Panc1 (cell line): ENCODE measurements around the gene ADGRG3. TPM values are rescaled to one million over a fixed set of nuclear protein-coding genes. Genes with fewer than 3 reads are reported as not detected.

Source experiments
- ATAC-seq: fragments of 200-7000 bp; cut with Tn5 transposase; 2 replicates; pipeline ENCODE4 v1.9.1; 2020; ENCODE audit warnings: mild to moderate bottlenecking, moderate library complexity
- BruUV-seq: library from RNA; stranded (reverse); fragments of 400-500 nt; replicated peaks from 2 replicates; lab custom pipeline; 2021; lab: Mats Ljungman, UMichigan
- CTCF ChIA-PET: fragments of 300-600 bp; sonication (Branson Sonifier 250); formaldehyde crosslinking; loops from one replicate; lab custom pipeline; 2022; ENCODE audit warnings: antibody characterized with exemption; lab: Charles Lee
- POLR2A ChIA-PET: fragments of 300-600 bp; sonication (Branson Sonifier 250); formaldehyde crosslinking; loops from one replicate; lab custom pipeline; 2022; ENCODE audit warnings: antibody characterized with exemption; lab: Charles Lee
- DNase-seq: peaks from one replicate; pipeline ENCODE4 v3.0.0-alpha.2; 2010; ENCODE audit warnings: low read depth, low spot score
- H3K27ac ChIP-seq: 2 replicates; pipeline ENCODE4 v1.5.1; 2011; ENCODE audit warnings: mild to moderate bottlenecking, low read length, inconsistent platforms
- H3K27me3 ChIP-seq: fragments of 200-500 bp; sonication (Bioruptor generic); 2 replicates; pipeline ENCODE4 v1.6.0; 2014; ENCODE audit warnings: low read length, inconsistent platforms; ENCODE audit not compliant: control insufficient read depth, insufficient read depth
- H3K36me3 ChIP-seq: fragments of 200-500 bp; sonication (Bioruptor generic); 2 replicates; pipeline ENCODE4 v1.5.1; 2014; ENCODE audit warnings: inconsistent platforms, mild to moderate bottlenecking, low read length, moderate library complexity; ENCODE audit not compliant: control insufficient read depth, insufficient read depth
- H3K4me1 ChIP-seq: 2 replicates; pipeline ENCODE4 v1.5.1; 2011; ENCODE audit warnings: inconsistent platforms, mild to moderate bottlenecking, low read length, moderate library complexity; ENCODE audit not compliant: control insufficient read depth, insufficient read depth
- H3K4me3 ChIP-seq, 2 experiments: 2 replicates each; pipeline ENCODE4 v1.5.1; 2011 to 2012; ENCODE audit warnings: low read depth in 2 of 2, low read length in 2 of 2, mild to moderate bottlenecking in 2 of 2, inconsistent platforms in 1 of 2, moderate library complexity in 1 of 2
- H3K9me3 ChIP-seq: fragments of 200-500 bp; sonication (Bioruptor generic); 2 replicates; pipeline ENCODE4 v1.5.1; 2014; ENCODE audit warnings: low read depth, mild to moderate bottlenecking, inconsistent platforms, low read length, moderate library complexity; ENCODE audit not compliant: control insufficient read depth, insufficient read depth
- POLR2AphosphoS5 ChIP-seq: IDR thresholded peaks from 2 replicates; pipeline ENCODE4 v1.6.1; 2012; ENCODE audit warnings: mild to moderate bottlenecking, low read depth, low read length, moderate library complexity
- SIN3A ChIP-seq: IDR thresholded peaks from 2 replicates; pipeline ENCODE4 v1.6.1; 2012; ENCODE audit warnings: low read depth, mild to moderate bottlenecking, low read length, moderate library complexity, borderline replicate concordance; ENCODE audit not compliant: insufficient read depth
- TCF7L2 ChIP-seq: IDR thresholded peaks from 2 replicates; pipeline ENCODE4 v1.6.1; 2011; ENCODE audit warnings: mild to moderate bottlenecking, low read depth, low read length, inconsistent platforms
- in situ Hi-C: cut with HindIII; loops from 2 replicates; pipeline ENCODE4 v1.10.0; 2016; ENCODE audit warnings: low sequenced_read_pairs, low pct_unique_long_range_greater_than_20kb
- intact Hi-C: fragments of 100-400 bp; cut with micrococcal nuclease; formaldehyde crosslinking; loops from one replicate; pipeline ENCODE4 v1.10.0; 2022; ENCODE audit not compliant: unreplicated experiment
- total RNA-seq: library from RNA; stranded (reverse); gene quantifications from one replicate; pipeline ENCODE4 v1.2.1, GENCODE V29; 2021; ENCODE audit not compliant: unreplicated experiment
- TF ChIP-seq, protein P1 (sequence below): fragments of 450-650 bp; IDR thresholded peaks from 2 replicates; pipeline ENCODE4 v1.5.1; 2017; ENCODE audit warnings: mild to moderate bottlenecking
- TF ChIP-seq, protein P2 (sequence below), 2 experiments: IDR thresholded peaks; 2 replicates each; pipeline ENCODE4 v1.6.1; 2011 to 2012; ENCODE audit warnings: low read depth in 2 of 2, control low read depth in 1 of 2, low read length in 1 of 2, mild to moderate bottlenecking in 1 of 2, moderate library complexity in 1 of 2; ENCODE audit not compliant: insufficient read depth in 1 of 2

The ADGRG3 gene
- total RNA-seq, 1 experiment from 2014 or later, result not detected

DNA sequence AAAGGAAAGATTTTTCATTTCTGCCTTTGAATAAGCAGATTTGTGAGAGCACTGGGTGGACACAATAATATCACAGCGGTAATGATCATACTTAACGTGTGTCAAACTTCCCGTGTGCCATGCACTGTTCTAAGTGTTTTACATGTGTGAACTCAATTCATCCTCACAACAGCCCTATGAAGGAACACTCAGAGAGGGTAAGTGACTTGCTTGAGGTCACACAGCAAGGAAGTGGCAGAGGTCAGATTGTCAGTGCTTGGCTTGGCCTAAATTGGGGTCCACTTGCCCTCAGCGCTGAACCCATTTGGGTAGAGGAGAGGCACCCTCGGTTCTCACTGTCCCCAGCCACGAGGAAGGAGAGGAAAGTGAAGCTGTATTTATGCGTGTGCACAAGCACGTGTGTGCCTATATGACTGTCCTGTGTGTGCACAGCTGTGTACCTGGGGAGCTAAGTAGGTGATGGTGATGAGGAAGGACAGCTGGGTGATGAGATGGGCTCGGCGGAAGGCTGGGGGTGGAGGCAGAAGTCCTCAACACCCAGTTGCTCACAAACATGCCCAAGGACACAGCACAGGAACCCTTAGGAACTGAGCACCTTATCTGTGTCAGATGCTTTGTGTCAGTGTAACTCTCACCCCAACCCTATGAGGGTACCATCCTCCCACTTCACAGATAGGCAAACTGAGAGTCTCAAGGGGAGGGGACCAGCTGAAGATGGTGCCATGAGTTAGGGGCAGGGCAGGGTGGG is 9.8 kb upstream of the ADGRG3 start:
- H3K9me3 ChIP-seq, result no peaks in the 10 kb centered on the region
- no peak overlapping the region for H3K27ac ChIP-seq
- H3K27me3 ChIP-seq, result no peaks in the 10 kb centered on the region
- DNase-seq (no peak), ATAC-seq (no peak)
- in situ Hi-C loops, result no loop called here
- H3K4me3 ChIP-seq, result no peak overlapping the region
- BruUV-seq, result no TSS peak
- no peaks in the 10 kb centered on the region for H3K36me3 ChIP-seq
- CTCF ChIA-PET, result no interaction called here
- POLR2A ChIA-PET, result no interaction called here
- TF ChIP-seq POLR2AphosphoS5 (no peak), TCF7L2 (no peak), SIN3A (no peak)
- TF ChIP-seq, protein P1, sequence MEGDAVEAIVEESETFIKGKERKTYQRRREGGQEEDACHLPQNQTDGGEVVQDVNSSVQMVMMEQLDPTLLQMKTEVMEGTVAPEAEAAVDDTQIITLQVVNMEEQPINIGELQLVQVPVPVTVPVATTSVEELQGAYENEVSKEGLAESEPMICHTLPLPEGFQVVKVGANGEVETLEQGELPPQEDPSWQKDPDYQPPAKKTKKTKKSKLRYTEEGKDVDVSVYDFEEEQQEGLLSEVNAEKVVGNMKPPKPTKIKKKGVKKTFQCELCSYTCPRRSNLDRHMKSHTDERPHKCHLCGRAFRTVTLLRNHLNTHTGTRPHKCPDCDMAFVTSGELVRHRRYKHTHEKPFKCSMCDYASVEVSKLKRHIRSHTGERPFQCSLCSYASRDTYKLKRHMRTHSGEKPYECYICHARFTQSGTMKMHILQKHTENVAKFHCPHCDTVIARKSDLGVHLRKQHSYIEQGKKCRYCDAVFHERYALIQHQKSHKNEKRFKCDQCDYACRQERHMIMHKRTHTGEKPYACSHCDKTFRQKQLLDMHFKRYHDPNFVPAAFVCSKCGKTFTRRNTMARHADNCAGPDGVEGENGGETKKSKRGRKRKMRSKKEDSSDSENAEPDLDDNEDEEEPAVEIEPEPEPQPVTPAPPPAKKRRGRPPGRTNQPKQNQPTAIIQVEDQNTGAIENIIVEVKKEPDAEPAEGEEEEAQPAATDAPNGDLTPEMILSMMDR, result no peak
- TF ChIP-seq, protein P2, sequence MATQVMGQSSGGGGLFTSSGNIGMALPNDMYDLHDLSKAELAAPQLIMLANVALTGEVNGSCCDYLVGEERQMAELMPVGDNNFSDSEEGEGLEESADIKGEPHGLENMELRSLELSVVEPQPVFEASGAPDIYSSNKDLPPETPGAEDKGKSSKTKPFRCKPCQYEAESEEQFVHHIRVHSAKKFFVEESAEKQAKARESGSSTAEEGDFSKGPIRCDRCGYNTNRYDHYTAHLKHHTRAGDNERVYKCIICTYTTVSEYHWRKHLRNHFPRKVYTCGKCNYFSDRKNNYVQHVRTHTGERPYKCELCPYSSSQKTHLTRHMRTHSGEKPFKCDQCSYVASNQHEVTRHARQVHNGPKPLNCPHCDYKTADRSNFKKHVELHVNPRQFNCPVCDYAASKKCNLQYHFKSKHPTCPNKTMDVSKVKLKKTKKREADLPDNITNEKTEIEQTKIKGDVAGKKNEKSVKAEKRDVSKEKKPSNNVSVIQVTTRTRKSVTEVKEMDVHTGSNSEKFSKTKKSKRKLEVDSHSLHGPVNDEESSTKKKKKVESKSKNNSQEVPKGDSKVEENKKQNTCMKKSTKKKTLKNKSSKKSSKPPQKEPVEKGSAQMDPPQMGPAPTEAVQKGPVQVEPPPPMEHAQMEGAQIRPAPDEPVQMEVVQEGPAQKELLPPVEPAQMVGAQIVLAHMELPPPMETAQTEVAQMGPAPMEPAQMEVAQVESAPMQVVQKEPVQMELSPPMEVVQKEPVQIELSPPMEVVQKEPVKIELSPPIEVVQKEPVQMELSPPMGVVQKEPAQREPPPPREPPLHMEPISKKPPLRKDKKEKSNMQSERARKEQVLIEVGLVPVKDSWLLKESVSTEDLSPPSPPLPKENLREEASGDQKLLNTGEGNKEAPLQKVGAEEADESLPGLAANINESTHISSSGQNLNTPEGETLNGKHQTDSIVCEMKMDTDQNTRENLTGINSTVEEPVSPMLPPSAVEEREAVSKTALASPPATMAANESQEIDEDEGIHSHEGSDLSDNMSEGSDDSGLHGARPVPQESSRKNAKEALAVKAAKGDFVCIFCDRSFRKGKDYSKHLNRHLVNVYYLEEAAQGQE (IDR thresholded peaks at IDR 0.05; ENCODE audit: insufficient read depth in 1 of 2, low read depth in 2 of 2, low read length in 1 of 2), result no peak
- intact Hi-C loops, result no loop called here
- no peaks in the 10 kb centered on the region for H3K4me1 ChIP-seq

DNA sequence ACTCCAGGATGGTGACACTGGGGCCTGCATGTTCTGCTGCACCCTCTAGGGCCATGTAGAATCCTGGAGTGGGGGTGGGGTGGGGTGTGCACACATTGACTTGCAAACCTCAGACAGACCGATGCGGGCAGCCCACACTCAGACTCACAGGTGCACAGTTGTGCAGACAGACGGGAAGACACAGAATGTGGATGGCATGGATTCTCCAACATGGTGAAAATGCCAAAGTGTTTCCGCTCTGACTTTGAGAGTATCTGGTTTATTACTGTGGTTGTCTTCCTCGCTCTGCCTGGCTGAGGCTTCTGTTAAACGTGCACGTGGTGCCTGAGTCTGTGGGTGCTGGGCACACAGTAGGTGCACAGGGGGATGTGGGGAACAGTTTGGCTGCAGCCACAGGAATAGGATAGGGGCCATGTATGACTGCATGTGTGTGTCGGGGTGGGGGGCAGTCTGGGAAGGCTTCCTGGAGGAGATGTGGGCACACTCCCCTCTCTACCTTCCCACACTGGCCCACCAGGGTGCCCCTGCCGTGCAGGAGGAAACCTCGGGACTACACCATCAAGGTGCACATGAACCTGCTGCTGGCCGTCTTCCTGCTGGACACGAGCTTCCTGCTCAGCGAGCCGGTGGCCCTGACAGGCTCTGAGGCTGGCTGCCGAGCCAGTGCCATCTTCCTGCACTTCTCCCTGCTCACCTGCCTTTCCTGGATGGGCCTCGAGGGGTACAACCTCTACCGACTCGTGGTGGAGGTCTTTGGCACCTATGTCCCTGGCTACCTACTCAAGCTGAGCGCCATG is 9.0 kb upstream of the ADGRG3 start:
- Histone ChIP-seq H3K27ac (no peak overlapping the region), H3K4me1 (no peaks in the 10 kb centered on the region), H3K4me3 (no peak overlapping the region), H3K9me3 (no peaks in the 10 kb centered on the region), H3K36me3 (no peaks in the 10 kb centered on the region), H3K27me3 (no peaks in the 10 kb centered on the region)
- TF ChIP-seq, protein P2 (IDR thresholded peaks at IDR 0.05; ENCODE audit: insufficient read depth in 1 of 2, low read depth in 2 of 2, low read length in 1 of 2), result no peak
- TF ChIP-seq TCF7L2 (no peak), POLR2AphosphoS5 (no peak), SIN3A (no peak)
- TF ChIP-seq, protein P1, result no peak
- DNase-seq, result no peak
- ATAC-seq, result no peak
- intact Hi-C loops, result no loop called here
- in situ Hi-C loops, result no loop called here
- ChIA-PET CTCF (no interaction called here), POLR2A (no interaction called here)
- no TSS peak for BruUV-seq
